ENCODE measurements around the gene NDRG3. TPM values are rescaled to one million over a fixed set of nuclear protein-coding genes. Genes with fewer than 3 reads are reported as not detected.

NDRG3 gene
- total RNA-seq, 1 experiment from 2014 or later, result 23.6 TPM

DNA sequence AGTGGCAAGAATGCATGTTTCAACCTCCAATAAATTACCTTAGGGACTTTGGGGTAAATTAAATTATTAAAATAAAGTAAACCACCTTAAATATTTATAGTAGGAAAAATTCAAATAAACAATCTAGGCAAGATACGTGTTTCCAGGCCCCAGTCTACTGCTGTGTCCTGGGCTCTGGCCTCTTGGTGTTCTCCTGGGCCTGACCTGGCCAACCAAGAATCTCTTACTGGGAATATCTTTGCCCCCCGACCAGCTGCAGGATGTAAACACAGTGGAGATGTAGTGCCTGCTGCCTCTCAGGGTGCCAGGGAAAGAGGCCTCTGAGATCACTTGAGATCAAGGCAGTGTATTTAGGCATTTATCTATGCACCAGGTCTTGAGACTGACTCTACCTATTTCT, 39.4 kb upstream of the NDRG3 start:
- Histone ChIP-seq H3K4me1 (ENCODE audit: insufficient read depth, low read length) (no peaks in the 10 kb centered on the region), H3K9ac (ENCODE audit: extremely low read depth, insufficient read length, low read length) (no peak overlapping the region), H3K23me2 (ENCODE audit: insufficient read length, low read depth, low read length, poor library complexity, severe bottlenecking) (no peaks in the 10 kb centered on the region), H4K5ac (ENCODE audit: insufficient read length, low read depth, low read length) (no peak overlapping the region), H2BK120ac (ENCODE audit: low read depth, low read length, poor library complexity, severe bottlenecking) (no peak overlapping the region), H3K18ac (ENCODE audit: insufficient read length, low read depth, low read length) (no peak overlapping the region), H3K23ac (ENCODE audit: insufficient read length, low read depth, low read length) (no peak overlapping the region), H4K8ac (replicated peaks; ENCODE audit: insufficient read length, low read depth, low read length) (no peak overlapping the region), H2BK20ac (ENCODE audit: low read depth, low read length, poor library complexity, severe bottlenecking) (no peak overlapping the region), H3K79me2 (ENCODE audit: insufficient read depth, low read length) (no peaks in the 10 kb centered on the region), H3K79me1 (ENCODE audit: insufficient read depth, low read depth, low read length, poor library complexity, severe bottlenecking) (no peaks in the 10 kb centered on the region), H4K20me1 (ENCODE audit: control insufficient read depth, insufficient read depth, insufficient read length) (peaks cover 2% of the 10 kb centered on the region), H3K9me3 (ENCODE audit: control insufficient read depth, low read depth, low read length) (no peaks in the 10 kb centered on the region), H3T11ph (ENCODE audit: low read length) (no peak overlapping the region), H3K56ac (ENCODE audit: insufficient read length, low read depth, low read length) (no peak overlapping the region), H3K4me2 (ENCODE audit: insufficient read depth, insufficient read length, low read length) (no peak overlapping the region), H2BK15ac (ENCODE audit: low read depth, low read length) (no peak overlapping the region), H3K4ac (ENCODE audit: low read depth, low read length) (no peak overlapping the region), H3K27ac (ENCODE audit: insufficient read length, low read depth, low read length) (no peak overlapping the region), H3K27me3 (ENCODE audit: insufficient read depth, low read length) (no peaks in the 10 kb centered on the region), H2AK5ac (ENCODE audit: insufficient read length, low read length) (no peak overlapping the region), H2BK12ac (ENCODE audit: insufficient read length, low read depth, low read length) (no peak overlapping the region), H4K91ac (ENCODE audit: insufficient read length, low read depth, low read length) (no peak overlapping the region), H2AFZ (ENCODE audit: low read length) (no peak overlapping the region), H2BK5ac (ENCODE audit: insufficient read length, low read length) (no peak overlapping the region), H3K14ac (ENCODE audit: insufficient read depth, low read length) (no peak overlapping the region)
- Mint-ChIP-seq H3K27me3 (ENCODE audit: low read depth) (no peaks in the 10 kb centered on the region), H3K4me1 (peaks cover 0 to 1% of the 10 kb centered on the region in 2 experiments; a peak in 1 of 4 replicates), H3K27ac (no peak overlapping the region), H3K36me3 (ENCODE audit: insufficient read depth in 1 of 3, low read depth in 3 of 3) (peaks cover 29 to 45% (median 40%) of the 10 kb centered on the region in 3 experiments), H3K9me3 (no peaks in the 10 kb centered on the region), H3K4me3 (no peak overlapping the region)
- DNase-seq, result no peak
- WGBS (ENCODE audit: extremely low coverage, insufficient read length, low lambda C conversion rate), result no CpG with 5 or more reads among the region's 2 CpGs
- TF ChIP-seq, protein P1, sequence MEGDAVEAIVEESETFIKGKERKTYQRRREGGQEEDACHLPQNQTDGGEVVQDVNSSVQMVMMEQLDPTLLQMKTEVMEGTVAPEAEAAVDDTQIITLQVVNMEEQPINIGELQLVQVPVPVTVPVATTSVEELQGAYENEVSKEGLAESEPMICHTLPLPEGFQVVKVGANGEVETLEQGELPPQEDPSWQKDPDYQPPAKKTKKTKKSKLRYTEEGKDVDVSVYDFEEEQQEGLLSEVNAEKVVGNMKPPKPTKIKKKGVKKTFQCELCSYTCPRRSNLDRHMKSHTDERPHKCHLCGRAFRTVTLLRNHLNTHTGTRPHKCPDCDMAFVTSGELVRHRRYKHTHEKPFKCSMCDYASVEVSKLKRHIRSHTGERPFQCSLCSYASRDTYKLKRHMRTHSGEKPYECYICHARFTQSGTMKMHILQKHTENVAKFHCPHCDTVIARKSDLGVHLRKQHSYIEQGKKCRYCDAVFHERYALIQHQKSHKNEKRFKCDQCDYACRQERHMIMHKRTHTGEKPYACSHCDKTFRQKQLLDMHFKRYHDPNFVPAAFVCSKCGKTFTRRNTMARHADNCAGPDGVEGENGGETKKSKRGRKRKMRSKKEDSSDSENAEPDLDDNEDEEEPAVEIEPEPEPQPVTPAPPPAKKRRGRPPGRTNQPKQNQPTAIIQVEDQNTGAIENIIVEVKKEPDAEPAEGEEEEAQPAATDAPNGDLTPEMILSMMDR (conservative IDR thresholded peaks at IDR 0.05), result no peak
